ENCODE measurements around the gene CLECL1.

The CLECL1 gene

DNA sequence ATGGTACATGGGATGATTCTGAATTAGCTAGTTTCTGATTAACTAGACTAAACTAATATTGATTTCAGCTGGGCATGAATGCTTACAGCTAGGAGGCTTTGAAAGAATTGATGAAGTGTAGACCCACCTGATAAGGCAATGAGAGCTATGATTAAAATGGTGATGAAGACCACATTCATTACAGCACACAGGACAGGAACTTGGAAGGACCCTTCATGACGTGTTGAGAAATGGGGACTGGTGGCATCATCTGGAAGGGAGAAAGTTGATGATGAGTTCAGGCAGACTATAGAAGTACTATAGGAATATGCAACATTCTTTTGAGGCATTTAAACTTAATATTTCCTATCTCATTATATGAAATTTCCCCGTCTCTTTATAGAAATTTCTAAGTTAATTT is 23.3 kb upstream of the CLECL1 start:
- TF ChIP-seq, protein P1, sequence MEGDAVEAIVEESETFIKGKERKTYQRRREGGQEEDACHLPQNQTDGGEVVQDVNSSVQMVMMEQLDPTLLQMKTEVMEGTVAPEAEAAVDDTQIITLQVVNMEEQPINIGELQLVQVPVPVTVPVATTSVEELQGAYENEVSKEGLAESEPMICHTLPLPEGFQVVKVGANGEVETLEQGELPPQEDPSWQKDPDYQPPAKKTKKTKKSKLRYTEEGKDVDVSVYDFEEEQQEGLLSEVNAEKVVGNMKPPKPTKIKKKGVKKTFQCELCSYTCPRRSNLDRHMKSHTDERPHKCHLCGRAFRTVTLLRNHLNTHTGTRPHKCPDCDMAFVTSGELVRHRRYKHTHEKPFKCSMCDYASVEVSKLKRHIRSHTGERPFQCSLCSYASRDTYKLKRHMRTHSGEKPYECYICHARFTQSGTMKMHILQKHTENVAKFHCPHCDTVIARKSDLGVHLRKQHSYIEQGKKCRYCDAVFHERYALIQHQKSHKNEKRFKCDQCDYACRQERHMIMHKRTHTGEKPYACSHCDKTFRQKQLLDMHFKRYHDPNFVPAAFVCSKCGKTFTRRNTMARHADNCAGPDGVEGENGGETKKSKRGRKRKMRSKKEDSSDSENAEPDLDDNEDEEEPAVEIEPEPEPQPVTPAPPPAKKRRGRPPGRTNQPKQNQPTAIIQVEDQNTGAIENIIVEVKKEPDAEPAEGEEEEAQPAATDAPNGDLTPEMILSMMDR (conservative IDR thresholded peaks at IDR 0.05), result no peak
- TF ChIP-seq ZFX (IDR thresholded peaks at IDR 0.05), result no peak
- no peak overlapping the region for H3K27ac ChIP-seq

DNA sequence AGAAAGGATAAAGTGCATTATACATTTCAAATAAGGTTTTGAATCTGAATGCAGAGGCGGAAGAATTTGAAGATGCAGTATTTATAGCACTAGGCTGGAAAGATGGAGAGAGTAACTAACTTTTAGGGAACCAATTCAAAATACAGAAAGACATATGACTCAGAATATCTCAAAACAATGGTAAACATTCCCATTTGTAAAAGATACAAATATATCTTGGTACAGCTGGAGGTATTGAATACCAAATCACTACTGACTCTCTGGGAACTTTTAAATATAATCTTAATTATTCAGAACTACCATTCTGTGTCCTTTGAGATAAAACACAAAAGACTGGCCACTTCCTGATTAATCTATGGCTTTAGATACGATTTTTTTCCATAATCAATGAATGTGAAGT is 22.7 kb upstream of the CLECL1 start:
- no peak overlapping the region for H3K27ac ChIP-seq
- TF ChIP-seq, protein P1 (conservative IDR thresholded peaks at IDR 0.05), result no peak
- no peak for TF ChIP-seq ZFX (IDR thresholded peaks at IDR 0.05)

DNA sequence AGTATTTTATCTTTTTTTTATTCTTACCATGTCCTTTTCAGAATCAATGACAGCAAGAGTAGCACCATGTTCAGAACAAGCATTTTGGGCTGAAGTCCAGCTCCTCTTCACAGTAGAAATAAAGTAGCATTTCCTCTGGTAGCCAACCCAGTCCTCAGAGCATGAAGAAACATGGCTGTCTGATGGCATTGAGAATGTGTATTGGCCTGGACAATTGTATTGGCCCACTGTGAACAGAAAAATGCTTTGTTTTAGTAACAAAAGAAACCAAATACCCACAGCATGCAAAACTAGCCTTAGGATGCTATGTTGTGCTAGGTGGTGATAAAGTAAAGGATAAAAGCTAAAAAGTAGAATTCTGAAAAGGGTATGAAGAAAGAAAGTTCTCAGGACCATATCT is 22.1 kb upstream of the CLECL1 start:
- no peak overlapping the region for H3K27ac ChIP-seq
- TF ChIP-seq ZFX (IDR thresholded peaks at IDR 0.05), result no peak
- TF ChIP-seq, protein P1 (conservative IDR thresholded peaks at IDR 0.05), result no peak

DNA sequence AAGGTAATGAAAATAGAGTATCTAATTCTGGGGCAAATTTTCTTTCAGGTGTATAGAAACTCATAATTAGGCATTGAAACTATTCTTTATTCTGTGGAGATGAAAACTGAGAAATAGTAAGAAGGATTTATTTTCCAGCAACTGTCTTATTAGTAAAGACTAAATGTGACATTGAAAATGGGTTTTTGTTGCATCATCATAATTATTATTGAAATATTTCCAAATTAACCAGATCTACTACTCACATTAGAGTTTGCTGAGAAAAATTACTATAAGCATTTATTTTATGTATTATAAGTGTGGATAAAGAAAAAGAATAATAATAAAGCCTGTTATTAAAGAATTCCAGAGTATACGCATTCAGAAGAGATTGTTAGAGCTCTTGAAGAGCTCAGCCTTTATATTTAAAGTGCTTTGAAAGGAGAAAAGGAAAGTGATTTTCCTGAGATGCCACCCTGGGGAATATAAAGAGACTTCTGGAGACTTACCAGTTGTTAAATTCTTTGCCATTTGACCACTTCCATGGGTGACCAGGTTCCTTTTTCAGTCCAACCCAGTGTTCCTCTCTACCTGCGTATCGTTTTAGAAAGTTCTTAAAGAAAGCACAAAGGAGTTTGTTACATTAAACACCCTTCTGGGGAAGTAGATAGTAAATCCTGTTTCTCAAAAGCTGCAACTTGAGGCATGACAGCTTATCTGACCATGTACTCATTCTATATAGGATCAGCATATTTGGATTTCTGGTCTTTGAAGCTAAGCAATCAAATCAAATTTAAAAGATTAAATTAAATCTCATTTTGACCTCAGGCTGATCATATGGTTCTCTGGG is 21.4 kb upstream of the CLECL1 start:
- no peak for TF ChIP-seq ZFX (IDR thresholded peaks at IDR 0.05)
- TF ChIP-seq, protein P1 (conservative IDR thresholded peaks at IDR 0.05), result no peak

DNA sequence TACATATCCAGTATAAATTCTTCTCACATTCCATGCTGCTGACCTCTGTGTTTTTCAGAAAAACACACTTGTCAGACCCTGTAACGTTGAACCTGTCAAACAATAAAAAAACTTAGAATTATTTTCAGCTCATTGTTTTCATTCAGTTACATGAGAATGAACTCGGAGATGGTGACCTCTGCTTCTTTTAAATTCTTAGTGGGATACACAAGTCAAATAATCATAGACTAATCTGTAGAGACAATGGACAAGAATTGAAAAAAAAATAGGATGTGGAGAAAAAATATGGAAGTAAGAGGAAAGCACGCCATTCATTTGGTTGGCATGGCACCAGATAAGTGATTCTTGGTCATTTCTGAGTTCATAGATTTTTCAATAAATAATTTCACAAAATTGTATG is 20.6 kb upstream of the CLECL1 start:
- TF ChIP-seq, protein P1 (conservative IDR thresholded peaks at IDR 0.05), result no peak
- no peak for TF ChIP-seq ZFX (IDR thresholded peaks at IDR 0.05)
- H3K27ac ChIP-seq, result no peak overlapping the region

More for the DNA sequence above, 21.4 kb upstream of the CLECL1 start:
- H3K27ac ChIP-seq, result no peak overlapping the region

DNA sequence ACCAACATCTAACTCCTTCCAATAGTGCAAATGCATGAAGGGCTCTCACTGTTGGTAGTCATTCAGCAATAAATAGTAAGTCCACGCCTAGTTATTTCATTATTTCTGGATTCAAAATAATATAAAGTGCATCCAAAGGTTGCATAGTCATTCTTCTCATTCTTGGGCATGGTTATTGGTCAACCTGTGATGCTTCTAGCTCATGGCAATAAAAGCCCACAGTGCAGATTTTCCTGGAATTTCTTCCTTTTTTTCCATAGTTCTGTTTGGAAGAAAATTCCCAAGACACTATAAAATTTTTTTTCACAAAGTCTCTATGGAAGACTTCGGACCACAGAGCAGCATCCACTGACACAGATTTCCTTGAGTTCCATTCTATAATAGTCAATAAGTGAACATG is 20.2 kb upstream of the CLECL1 start:
- TF ChIP-seq, protein P1 (conservative IDR thresholded peaks at IDR 0.05), result no peak
- TF ChIP-seq ZFX (IDR thresholded peaks at IDR 0.05), result no peak
- H3K27ac ChIP-seq, result no peak overlapping the region

DNA sequence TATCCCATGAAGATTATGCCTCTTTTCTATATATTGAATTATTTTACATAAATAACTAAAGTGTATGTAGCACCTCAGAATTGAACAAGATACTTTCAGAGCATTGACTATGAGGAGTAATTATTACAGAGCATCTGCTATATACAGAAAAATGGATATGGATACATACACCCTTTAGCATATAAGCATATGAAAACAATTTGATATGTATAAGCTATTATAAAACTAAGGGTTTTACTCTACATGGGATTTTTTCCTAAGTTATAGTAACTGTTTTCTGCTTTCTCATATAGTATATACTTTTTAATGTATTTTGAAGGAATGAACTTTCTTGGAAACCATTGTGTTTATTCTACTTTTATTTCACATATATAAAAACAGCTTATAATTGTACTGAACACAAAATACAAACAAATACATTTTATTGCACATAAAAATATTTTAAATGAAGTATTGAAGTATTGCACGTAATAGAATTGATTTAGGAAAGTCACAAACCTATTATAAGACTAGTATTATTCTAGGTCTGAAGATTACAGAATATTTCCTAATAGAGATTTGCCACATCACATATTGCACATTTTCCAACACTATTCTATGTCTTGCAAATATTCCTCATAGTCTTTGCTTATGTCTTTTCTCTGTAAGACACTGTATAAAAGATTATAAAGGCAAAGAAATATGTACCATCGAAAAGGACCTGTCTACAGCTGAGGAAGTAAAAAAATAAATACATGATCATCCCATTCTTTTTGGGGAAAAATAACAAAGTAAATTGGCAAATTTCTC is 19.4 kb upstream of the CLECL1 start:
- TF ChIP-seq ZFX (IDR thresholded peaks at IDR 0.05), result no peak
- TF ChIP-seq, protein P1 (conservative IDR thresholded peaks at IDR 0.05), result no peak
- H3K27ac ChIP-seq, result no peak overlapping the region

Data from C4-2B (cell line).